CD4-positive, alpha-beta T cell treated with Interleukin-6 at 100 ng/mL for 8 hours (primary cell): ENCODE results near the gene AGO3.

Experiments used
- DNase-seq: peaks from one replicate; pipeline ENCODE4 v3.0.0-alpha.2; 2020; ENCODE audit warnings: mixed read lengths, low spot score

AGO3 gene

GRCh38 chr1:36096500-36097432, 165.9 kb downstream of the AGO3 start:
- no peak for DNase-seq

- DNase-seq = no peak
Observed at GRCh38 chr1:36097693-36098585, 167.0 kb downstream of the AGO3 start.

- DNase-seq = no peak
Observed at GRCh38 chr1:36098650-36099365, 167.9 kb downstream of the AGO3 start.

GRCh38 chr1:36099681-36100341, 168.9 kb downstream of the AGO3 start:
- peak; percentile 68 for DNase-seq

GRCh38 chr1:36100376-36100775, 169.5 kb downstream of the AGO3 start:
- no peak for DNase-seq

GRCh38 chr1:36101546-36101945, 170.6 kb downstream of the AGO3 start:
- DNase-seq = no peak

GRCh38 chr1:36106269-36106668, 175.4 kb downstream of the AGO3 start:
- no peak for DNase-seq

GRCh38 chr1:36107394-36107793, 176.5 kb downstream of the AGO3 start:
- no peak for DNase-seq

GRCh38 chr1:36108314-36108713, 177.4 kb downstream of the AGO3 start:
- no peak for DNase-seq

- peak; percentile 59 for DNase-seq
Observed at GRCh38 chr1:36109041-36109679, 178.3 kb downstream of the AGO3 start.

- DNase-seq = no peak
Observed at GRCh38 chr1:36111151-36111550, 180.2 kb downstream of the AGO3 start.

- DNase-seq = no peak
Observed at GRCh38 chr1:36112823-36113222, 181.9 kb downstream of the AGO3 start.

GRCh38 chr1:36114371-36114770, 183.5 kb downstream of the AGO3 start:
- no peak for DNase-seq

- DNase-seq = no peak
Observed at GRCh38 chr1:36115200-36115669, 184.3 kb downstream of the AGO3 start.

- no peak for DNase-seq
Observed at GRCh38 chr1:36115931-36116330, 185.0 kb downstream of the AGO3 start.

- DNase-seq = no peak
Observed at GRCh38 chr1:36116901-36117300, 186.0 kb downstream of the AGO3 start.

GRCh38 chr1:36118447-36119204, 187.7 kb downstream of the AGO3 start:
- no peak for DNase-seq

GRCh38 chr1:36119456-36119855, 188.6 kb downstream of the AGO3 start:
- DNase-seq = no peak
